Stimulated activated CD4-positive, alpha-beta T cell treated with anti-CD3 and anti-CD28 coated beads, TNF-alpha, amount 100 ng/mL, for 1 hour (primary cell): ENCODE results near the gene CTNNBL1.

Experiments
- DNase-seq, 3 donors: peaks; one replicate each; pipeline ENCODE4 v3.0.0-alpha.2; 2020; ENCODE audit warnings: low read depth in 3 of 3, low spot score in 1 of 3

Gene CTNNBL1

DNA sequence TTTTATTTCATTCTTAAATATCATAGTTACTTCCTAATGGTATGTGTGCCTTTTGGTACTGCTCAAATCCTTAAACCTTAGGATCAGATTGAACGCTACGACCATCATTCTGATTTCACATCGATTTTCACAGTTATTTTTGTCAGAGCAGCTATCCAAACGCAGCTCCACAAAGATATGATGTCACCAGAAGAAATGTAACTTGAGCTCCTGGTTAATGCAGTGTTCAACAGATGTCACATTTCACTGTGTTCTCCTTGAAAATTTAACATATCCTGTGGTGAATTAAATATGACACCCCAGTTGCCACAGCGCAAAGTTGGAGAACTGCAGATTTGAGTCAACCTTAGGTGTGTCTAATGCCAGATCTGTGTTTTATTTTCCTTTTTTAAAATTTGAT lies 81.4 kb downstream of the CTNNBL1 start:
- DNase-seq, result no peak

DNA sequence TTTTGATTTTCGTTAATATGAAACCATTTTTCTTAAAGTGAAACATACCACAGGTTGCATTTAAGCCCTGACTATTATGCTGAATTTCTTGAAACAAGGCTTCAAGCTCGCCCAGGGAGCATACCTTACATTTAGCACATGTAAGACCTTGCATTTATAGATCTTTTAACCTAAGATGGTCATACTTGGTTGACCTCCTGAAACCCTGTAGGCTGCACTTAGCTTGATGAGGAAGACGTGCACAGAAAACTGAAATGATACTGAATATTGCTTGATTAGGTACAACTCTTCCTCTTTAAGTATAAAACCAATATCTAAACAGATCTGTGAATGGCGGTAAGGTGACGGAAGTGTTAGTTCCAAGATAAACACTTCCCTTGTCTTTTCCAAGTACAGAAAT lies 82.2 kb downstream of the CTNNBL1 start:
- DNase-seq, result no peak

DNA sequence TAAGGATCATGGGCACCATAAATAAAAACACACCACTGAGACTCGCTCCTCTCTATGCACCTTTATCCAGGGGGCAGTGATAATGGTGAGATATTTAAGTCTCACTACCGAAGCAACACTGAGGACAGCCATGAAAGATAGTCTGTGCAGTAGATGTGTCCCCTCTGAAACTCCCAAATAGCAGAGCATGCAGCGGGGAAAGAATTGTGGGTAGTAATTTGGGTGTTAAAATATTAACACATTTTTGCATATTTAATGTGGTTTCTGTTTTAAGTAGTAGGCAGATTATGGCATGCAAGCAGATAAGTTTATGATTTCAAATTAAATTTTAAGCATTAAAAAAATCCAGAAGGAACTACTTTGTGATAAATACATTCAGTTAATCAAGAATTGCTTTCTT lies 82.7 kb downstream of the CTNNBL1 start:
- no peak for DNase-seq

DNA sequence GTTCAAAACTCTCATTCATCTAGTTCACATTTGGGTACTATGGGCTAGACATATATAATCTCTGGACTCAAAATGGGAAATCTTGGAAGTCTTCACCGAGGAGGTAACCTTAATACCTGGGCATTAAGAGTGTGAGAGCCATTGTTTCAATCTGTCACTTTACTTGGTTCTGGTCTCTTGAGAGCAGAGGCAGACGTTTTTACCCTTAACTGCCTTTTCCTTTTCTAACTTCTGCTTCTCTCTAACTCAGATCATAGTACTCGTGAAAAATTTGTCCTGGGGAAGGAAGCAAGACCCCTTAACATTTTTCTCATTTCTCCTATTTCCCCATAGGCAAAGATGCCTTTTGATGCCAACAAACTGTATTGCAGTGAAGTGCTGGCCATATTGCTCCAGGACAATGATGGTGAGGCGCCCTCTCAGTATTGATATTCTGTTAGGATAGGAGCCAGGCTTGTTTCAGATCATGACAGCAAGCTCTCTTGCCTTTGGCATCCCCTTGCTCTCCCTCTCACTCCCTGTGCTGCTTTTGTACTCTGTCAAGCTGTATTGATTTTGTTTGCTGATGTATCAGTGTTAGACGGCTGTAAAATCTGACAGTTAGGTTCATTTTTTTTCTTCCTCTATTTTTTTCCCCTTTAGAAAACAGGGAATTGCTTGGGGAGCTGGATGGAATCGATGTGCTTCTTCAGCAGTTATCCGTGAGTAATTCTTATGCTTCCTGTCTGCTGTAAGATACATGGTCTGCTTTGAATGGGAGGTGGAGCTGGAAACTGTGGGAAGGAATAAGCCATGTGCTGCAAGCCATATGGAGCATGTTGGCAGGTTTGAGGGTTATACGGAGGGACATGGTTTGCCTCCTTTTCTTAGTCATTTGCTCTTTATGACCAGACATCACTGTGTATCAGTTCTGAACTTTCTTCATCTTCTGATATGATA lies 83.5 kb downstream of the CTNNBL1 start:
- no peak for DNase-seq

DNA sequence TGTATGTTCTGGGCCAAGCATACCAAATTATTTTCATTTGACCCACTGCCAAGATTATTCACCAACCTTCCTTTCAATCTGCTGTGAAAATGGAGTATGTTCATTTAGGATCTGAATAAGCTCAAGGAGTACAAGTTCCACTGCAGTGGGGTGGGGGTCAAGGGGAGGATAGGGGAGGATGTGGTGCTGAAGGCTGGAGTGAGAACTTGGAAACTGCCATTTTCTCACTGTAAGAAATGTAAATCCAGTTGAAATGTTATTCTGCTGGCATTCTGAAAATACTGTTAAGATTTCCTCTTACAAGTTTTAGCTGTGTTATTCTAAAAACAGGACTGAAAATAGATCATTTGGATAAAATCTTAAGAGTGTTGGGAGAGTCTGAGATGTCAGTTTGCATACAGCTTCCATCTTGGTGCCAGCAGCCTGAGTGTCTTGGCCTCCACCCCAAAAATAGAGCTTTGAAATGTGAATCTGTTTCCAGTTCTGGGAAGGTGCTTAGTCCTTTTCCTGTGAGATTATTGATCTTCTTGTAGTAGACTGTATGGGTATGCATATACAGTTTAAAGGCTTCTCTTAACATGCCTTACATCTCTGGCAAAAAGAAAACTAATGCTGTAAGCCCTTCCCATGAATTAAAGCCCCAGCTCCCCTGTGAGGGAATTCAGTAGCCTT lies 84.3 kb downstream of the CTNNBL1 start:
- DNase-seq, result no peak

DNA sequence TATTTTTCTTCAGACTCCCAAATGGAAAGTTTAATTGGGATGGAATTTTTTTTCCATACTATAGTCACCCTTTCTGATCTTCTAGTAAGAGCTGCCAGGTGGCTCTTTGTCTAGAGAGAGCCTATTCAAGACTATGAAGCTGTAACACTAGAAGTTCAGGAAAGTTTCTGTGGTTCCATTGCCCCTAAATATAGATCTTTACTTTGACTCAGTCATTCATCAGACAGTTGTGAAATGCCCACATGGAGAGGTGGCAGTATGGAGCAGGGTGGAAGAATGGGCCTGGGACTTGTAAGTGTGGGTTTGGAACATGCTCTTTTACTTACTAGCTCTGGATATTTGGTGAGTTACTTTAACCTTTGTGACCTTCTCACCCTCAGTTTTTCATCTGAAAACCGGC lies 87.8 kb downstream of the CTNNBL1 start:
- no peak for DNase-seq

DNA sequence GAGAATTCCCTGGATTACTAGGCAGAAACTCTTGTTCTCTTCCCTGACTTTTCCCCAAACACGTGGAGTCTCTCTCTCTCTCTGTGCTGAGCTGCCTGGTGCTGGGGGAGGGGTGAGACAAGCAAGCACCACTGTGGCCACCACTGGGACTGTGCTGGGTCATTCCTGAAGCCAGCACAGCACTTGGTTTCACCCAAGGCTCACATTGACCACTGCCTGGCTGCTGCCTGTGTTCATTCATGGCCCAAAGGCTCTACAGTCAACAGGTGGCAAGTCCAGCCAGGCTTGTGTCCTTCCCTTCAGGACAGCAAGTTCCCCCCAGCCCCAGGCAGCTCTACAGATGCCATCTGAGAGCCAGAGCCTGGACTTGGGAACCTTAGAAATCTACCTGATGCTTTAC lies 92.2 kb downstream of the CTNNBL1 start:
- DNase-seq, result no peak

DNA sequence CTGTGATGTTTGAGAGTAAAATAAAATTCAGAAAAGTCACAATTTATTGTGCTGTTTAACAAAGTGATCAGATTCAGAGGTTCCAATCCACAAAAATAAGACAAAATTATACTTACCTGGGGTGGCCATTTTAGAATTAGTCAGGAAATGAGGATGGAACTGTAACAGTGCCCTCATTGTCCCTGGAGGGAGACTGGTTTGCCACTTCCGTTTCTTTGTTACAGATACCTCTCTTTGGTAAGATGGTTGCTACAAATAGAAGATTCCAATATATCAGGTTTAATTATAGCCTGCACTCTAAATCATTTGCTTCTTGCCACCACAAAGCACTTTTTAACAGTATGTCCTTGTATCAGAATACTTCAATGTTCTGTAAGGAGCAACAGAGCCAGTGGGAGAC lies 95.6 kb downstream of the CTNNBL1 start:
- no peak for DNase-seq

DNA sequence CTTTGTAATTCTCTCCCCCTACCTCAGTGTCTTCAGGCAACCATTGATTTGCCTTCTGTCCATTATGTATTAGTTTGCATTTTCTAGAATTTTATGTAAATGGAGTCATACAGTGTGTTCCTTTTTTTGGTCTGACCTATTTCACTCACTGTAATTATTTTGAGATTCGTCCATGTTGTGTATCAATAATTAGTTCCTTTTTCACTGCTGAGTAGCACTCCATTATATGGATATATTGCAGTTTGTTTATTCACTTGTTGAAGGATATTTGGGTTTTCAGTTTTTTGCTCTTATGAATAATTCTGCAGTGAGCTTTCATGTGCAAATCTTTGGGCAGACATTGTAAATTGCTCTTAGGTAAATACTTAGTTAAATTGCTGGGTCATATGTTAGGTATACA lies 97.1 kb downstream of the CTNNBL1 start:
- DNase-seq, result no peak

DNA sequence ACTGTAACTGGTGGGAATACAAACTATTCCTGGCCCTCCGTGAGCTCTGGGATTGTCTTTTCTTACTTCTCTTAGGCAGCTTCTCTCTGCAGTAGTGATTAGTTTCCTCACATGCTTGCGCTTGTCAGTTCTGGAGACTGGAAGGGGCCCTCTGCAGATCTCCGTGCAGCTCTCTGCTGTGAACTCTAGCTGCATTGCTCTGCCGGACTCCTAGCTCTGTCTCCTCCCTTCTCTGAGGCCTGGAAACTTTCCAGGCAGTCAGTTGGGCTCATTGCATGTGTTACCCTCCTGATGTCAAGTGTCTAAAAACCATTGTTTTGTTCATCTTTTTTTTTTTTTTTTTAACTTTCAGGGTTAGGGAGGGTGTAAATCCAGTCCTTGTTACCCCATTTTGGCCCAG lies 102.3 kb downstream of the CTNNBL1 start:
- DNase-seq, result no peak

DNA sequence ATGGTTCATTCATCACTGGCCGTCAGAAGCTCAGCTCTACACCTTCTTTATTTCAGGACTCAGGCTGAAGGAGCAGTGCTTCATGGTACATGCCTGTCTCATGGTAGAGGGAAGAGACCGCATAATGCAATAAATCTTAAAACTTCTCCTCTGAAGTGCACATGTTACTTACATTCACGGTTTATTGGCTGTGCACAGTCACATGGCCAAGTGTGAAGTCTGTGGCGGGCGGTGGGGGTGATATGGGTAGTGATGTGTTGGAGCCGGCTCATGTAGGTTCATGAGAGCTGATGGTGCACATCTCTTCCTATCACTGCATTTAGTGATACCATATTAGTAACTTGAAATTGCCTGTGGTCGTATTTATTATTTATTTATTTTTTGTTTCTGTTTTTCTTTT lies 102.9 kb downstream of the CTNNBL1 start:
- no peak for DNase-seq

DNA sequence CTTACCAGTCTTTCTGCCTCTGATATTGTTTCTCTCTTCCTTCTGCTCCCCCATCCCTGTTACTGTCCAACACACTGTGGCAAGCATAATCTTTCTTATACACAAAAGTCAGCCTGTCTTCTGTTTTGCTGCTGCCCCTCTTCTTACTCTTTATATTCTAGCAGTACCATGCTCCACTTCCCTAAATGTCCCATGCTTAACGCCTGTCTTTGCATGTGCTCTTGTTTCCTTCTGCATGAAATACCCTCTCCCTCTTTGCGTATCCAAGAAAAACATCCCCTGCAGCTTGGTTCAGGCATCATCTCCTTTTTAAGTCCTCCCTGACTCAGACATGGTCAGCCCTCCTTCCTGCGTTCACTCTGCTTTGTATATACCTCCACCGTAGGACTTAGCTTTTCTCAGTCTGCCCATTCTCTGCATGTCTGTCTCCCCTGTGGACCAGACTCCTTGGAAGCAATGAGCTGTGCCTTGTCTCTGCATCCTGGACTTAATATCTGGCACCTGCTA lies 103.9 kb downstream of the CTNNBL1 start:
- no peak for DNase-seq

DNA sequence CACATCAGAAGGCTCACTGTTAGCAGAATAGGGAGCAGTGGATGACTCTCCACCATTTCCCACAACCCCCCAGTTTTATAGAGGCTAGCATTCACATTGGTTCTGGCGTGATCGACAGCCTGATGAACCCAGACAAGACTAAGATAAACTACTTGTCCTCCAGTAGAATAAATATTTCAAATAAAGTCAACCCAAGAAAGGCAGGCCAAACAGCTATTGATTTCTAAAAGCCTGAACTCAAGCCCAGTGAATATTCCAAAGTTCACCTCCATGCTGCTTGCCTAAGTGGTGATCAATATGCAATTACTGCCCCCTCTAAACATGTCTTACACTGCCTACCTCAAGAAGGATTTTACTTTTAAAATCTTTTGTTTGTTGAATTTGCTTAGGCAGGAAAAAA lies 104.5 kb downstream of the CTNNBL1 start:
- DNase-seq, result no peak

DNA sequence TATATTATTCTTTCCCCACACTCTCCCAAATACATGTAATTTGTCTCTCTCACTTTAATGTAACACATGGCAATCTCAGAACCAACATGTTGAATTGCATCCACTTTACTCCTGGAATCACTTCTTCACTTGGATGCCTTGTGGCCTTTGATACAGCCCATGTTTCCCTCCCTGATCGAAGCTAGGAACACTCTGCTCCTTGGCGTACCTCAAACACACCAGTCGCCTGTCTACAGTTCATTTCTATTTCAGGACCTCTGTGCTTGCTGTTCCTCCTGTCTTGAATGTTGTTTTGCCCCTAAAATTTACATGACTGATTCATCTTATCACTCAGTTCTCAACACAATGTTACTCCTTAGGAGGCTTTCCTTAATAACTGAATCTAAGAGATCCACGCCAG lies 106.8 kb downstream of the CTNNBL1 start:
- DNase-seq, result no peak

DNA sequence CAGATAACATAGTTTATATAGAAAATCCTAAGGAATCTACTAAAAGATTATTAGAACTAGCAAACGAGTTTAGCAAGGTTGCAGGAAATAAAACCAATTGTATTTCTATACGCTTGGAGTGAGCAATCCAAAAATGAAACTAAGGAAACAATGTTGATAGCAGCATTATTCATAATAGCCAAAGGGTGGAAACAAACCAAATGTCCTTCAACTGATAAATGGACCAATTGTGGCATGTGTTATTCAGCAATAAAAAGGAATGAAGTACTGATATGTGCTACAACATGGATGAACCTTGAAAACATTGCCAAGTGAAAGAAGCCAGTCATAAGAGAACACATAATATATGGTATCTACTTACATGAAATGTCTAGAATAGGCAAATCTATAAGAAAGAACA lies 108.1 kb downstream of the CTNNBL1 start:
- no peak for DNase-seq

DNA sequence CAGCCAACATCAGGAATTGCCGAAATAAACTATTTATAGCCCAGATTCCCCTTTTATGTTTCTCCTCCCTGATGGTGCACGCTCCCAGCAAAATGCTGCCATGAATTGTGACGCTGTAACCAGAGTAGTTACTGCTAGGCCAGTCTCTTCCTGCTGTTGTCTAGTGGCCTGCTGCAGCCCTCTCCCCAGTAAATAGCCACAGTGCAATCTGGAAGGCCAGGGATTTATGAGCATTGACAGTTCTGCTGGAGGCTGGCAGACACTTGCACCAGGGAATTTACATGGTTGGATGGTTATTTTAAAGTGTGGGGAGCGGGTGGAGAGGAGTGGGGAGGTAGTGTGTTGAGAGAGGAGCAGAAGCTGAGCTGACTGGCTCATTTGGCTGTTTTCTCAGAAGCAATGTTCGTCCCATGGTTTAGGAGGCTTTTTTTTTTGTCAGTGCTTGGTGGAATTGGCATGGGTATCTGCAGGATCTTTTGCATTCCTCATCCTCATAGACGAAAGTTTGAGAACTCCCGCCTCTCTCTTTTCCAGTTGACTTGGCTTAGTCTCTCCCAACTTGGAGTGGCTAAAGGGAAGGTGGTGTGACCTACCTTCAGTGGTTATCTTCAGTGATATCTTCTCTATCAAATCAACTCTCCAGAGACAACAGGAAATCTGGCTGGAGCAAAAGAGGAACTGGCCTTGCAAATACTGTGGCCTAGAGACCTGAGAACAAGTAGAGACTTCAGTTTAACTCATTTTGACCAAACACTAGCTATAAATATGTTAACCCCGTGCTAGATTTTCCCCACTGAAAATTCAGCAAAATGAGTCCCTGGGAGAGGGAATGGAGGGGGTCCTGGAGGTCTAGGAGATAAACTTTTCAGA lies 109.8 kb downstream of the CTNNBL1 start:
- no peak for DNase-seq

DNA sequence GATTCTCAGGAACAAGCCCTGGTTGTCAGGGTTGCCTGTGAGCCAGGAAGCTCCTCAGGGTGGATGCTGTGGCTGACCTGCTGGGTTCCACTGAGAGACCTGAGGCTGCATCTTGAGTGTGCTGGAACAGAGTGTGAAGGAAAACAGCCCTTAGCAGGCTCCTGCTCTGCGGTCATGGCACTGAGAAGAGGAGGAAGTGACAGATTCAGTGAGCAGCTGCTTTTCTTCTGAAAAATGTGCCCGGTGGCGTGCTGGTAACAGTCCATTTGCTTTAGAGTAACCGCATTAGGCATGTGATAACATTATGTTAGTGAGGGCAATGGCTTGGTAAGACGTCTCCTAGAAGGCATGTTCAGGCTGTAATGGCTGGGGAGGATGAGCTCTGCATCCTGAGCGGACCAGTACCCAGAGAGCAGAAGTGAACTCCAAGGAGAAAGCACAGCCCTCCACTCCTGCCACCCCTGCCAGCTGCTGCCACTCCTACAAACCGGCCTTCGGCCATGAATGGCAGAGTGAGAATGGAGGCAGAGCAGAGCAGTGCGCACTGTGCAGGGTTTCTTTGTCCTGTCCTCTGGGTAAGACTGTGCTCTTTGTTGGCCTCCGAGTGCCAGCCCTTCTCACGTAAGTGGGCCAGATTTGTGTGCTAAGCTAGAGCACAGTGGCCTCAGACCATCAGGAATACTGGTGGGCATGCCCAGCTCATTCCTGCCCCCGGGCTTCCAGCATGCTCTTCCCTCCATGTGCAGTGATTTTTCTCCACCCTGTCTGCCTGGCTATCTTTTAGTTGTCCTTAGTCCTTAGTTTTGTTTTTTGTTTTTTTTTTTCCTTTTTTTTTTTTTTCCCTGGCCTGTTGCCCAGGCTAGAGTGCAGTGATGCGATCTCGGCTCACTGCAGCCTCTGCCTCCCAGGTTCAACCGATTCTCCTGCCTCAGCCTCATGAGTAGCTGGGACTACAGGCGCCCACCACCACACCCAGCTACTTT lies 111.0 kb downstream of the CTNNBL1 start:
- no peak for DNase-seq

DNA sequence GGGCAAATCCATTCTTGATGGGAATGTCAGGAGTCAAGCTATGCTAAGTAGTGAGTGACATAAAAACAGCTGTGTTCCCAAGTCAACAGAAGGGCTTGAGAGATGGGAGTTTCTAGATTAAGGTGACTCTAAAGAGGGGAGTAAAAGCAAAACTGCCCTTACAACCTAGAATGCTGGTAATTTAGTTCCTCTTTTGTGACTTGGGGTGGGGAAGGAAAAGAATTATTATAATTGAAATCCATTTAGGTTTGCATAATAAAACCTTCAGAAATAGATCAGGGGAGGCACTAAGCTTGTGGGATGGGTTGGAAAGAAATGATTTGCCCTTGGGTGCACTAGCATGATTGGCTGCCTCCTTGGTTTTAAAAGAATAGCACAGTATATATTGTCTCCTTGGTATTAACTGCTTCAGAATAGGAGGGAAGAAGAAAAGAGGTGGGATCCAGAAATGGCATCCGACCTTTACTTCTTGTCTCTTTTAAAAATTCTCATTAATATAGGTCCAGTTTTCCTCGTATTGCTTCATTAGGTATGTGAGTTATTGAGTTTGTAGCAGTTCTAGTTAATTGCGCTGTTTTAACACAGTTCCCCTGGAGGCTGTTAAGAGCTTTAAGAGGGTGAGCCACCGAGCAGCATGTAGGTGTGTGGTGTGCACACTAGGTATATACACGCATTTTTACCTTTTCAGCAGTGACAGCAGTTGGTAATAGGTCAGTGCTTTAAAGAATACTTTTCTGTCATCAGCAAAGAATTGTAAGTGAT lies 113.8 kb downstream of the CTNNBL1 start:
- no peak for DNase-seq

DNA sequence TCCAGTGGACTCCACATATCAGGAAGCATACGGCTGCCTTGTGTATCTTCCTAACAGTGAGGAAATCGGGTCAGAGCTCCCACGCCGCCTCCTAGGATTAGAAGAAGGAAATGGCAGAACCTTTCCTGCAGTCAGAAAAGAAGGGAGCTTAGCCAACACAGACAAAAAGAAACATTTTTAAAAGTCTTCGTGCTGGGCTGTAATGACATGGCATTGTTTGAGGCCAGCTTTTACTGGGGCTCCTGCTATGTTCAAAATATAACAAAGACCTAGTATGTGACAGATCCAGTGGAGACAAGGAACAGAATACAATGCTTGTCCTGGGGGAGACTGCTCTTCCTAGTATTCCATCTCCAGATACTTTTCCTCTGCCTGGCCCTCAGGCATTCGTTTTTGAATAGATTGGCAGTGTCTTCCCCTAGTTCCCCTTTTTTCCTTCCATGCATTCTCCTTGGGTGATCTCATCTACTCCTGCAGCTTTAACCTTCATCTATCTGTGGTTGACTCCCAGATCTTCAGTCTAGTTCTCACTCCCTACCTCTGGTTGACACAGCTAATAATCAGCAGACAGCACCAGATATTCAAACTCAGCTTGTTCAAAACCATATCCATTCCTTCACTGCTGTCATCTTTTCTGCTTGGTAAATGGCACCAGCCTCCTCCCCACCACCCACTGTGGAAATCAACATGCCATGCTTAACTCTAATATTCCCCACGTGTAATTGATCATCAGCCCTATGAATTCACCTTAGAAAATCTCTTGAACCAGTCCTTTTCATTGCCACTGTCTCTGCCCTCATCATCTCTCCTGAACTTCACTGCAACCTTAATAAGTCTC lies 114.6 kb downstream of the CTNNBL1 start:
- no peak for DNase-seq
